Adipose tissue (tissue), 3 donors: ENCODE measurements around the gene GSTA2. TPM values are rescaled to one million over a fixed set of nuclear protein-coding genes. Genes with fewer than 3 reads are reported as not detected.

Experiments
- polyA plus RNA-seq, 3 donors: library from polyadenylated mRNA; stranded (reverse); fragments of 200-250 nt; gene quantifications; one replicate each; pipeline ENCODE4 v1.2.3, GENCODE V29; 2013
- donor health status: healthy with polysubstance abuse.
- donor health status: Bipolar disorder and iron deficiency.
- donor health status: healthy.

The GSTA2 gene
- polyA plus RNA-seq, 3 donors: 0.16 to 85.8 (median 0.22) TPM

Other genes with a start within 250 kb of the GSTA2 start
- gene TRAM2, start 186.4 kb downstream of the GSTA2 start, polyA plus RNA-seq: 10 to 100 TPM in 2 of 3 donors, 1 to 10 TPM in 1; 4.5 to 13.6 (median 12.9) TPM
- gene TMEM14A, start 92.4 kb downstream of the GSTA2 start, polyA plus RNA-seq: 10 to 100 TPM; 16.9 to 26.2 (median 24.1) TPM
- gene GSTA1, start 40.3 kb upstream of the GSTA2 start, polyA plus RNA-seq: 10 to 100 TPM in 2 of 3 donors, 1 to 10 TPM in 1; 1.7 to 30.0 (median 12.7) TPM
- gene GSTA5, start 77.3 kb upstream of the GSTA2 start, polyA plus RNA-seq: not detected
- under 1 TPM in 1 of 3 donors, not detected in 2; 0.45 TPM for gene GSTA3, start 146.2 kb upstream of the GSTA2 start, polyA plus RNA-seq
- gene GSTA4, start 231.8 kb upstream of the GSTA2 start, polyA plus RNA-seq: 10 to 100 TPM; 18.1 to 45.1 (median 19.5) TPM